ENCODE data around the gene TIMM10B. TPM values are rescaled to one million over a fixed set of nuclear protein-coding genes. Genes with fewer than 3 reads are reported as not detected.

Gene TIMM10B
- total and polyA plus RNA-seq, 2 of the 13 experiments (the other 11 are each of a cell fraction or from before 2014, with no cell fraction given), result 34.9 to 39.5 TPM

- Histone ChIP-seq H3K9ac (ENCODE audit: insufficient read depth, low read depth, low read length) (no peak overlapping the region), H3K27ac (ENCODE audit: extremely low read length, insufficient read depth, low read length) (no peak overlapping the region), H3K4me1 (ENCODE audit: insufficient read depth, low read length) (peaks cover 16% of the 10 kb centered on the region), H3K9me3 (ENCODE audit: low read length) (no peaks in the 10 kb centered on the region), H4K20me1 (ENCODE audit: insufficient read depth, low read length) (no peaks in the 10 kb centered on the region), H3K27me3 (ENCODE audit: control insufficient read depth in 1 of 2, insufficient read depth in 2 of 2, low read length in 2 of 2) (no peaks in the 10 kb centered on the region), H2AFZ (ENCODE audit: low read length) (no peak overlapping the region), H3K36me3 (replicated peaks in 1 of 2; ENCODE audit: control insufficient read depth in 1 of 2, insufficient read depth in 2 of 2, low read length in 2 of 2) (no peaks in the 10 kb centered on the region), H3K4me2 (ENCODE audit: low read depth, low read length) (no peak overlapping the region), H3K79me2 (ENCODE audit: insufficient read depth, low read length) (no peaks in the 10 kb centered on the region), H3K4me3 (replicated peaks in 1 of 3; ENCODE audit: insufficient read depth in 1 of 3, low read depth in 2 of 3, low read length in 3 of 3) (no peak overlapping the region)
- in situ Hi-C loops (cut with HindIII; ENCODE audit: extremely low pct_ligation_motif_present, low pct_unique_long_range_greater_than_20kb), result no loop called here
- ATAC-seq, result peak; percentile 55; the same call in 2 of the 3 replicates
- 22% methylated on average over 5 of the region's 5 CpGs for WGBS (ENCODE audit: low lambda C conversion rate)
- CTCF ChIA-PET (ENCODE audit: low intra/inter-chr PET ratio, low total read pairs), result no interaction called here
- TF ChIP-seq ZNF597 (CRISPR knock-in tag; IDR thresholded peaks at IDR 0.05) (no peak), ZBTB40 (IDR thresholded peaks at IDR 0.05) (no peak), ZBTB40 (CRISPR knock-in tag; IDR thresholded peaks at IDR 0.05) (no peak), FOXA1 (IDR thresholded peaks at IDR 0.05) (no peak), FOXA1 (CRISPR knock-in tag; IDR thresholded peaks at IDR 0.05) (peak; percentile 62; the same call in 1 of the 2 replicates), GATAD2A (CRISPR knock-in tag; IDR thresholded peaks at IDR 0.05) (0 out of 2 replicates have a peak, but pooled peaks have one; percentile 28), BCL6 (CRISPR knock-in tag; IDR thresholded peaks at IDR 0.05) (0 out of 2 replicates have a peak, but pooled peaks have one; percentile 12), ONECUT2 (CRISPR knock-in tag; IDR thresholded peaks at IDR 0.05) (no peak), SOX13 (IDR thresholded peaks at IDR 0.05) (no peak), SOX13 (CRISPR knock-in tag; conservative IDR thresholded peaks at IDR 0.05 in 1 of 2, IDR thresholded peaks at IDR 0.05 in 1 of 2) (peak in 1 of 2 experiments; percentile 83; a peak in 1 of 4 replicates), FOXA3 (CRISPR knock-in tag; IDR thresholded peaks at IDR 0.05) (peak; percentile 68; the same call in 1 of the 2 replicates), SOX6 (IDR thresholded peaks at IDR 0.05) (no peak), SOX6 (CRISPR knock-in tag; IDR thresholded peaks at IDR 0.05) (peak; percentile 65; the same call in 1 of the 2 replicates), SOX5 (CRISPR knock-in tag; IDR thresholded peaks at IDR 0.05; ENCODE audit: borderline replicate concordance) (peak; percentile 36; the same call in 1 of the 2 replicates)
- DNase-seq (ENCODE audit: low spot score), result peak; percentile 32
- POLR2A ChIA-PET, result no interaction called here
- BruUV-seq (replicated peaks), result no TSS peak
- intact Hi-C loops (cut with micrococcal nuclease; ENCODE audit: unreplicated experiment), result no loop called here
- no peak for FAIRE-seq
Observed at GRCh38 chr11:6433998-6434660, 47.2 kb upstream of the TIMM10B start.
